Measurements from ENCODE around the gene CYP3A7. TPM values are rescaled to one million over a fixed set of nuclear protein-coding genes. Genes with fewer than 3 reads are reported as not detected.
"Not testable (repeated sequence)": the region's sequence is repeated elsewhere in the genome, so short reads cannot be mapped to it uniquely, and the experiment has no call there.

Gene CYP3A7
- total RNA-seq, 1 donor from 2014 or later = not detected

DNA sequence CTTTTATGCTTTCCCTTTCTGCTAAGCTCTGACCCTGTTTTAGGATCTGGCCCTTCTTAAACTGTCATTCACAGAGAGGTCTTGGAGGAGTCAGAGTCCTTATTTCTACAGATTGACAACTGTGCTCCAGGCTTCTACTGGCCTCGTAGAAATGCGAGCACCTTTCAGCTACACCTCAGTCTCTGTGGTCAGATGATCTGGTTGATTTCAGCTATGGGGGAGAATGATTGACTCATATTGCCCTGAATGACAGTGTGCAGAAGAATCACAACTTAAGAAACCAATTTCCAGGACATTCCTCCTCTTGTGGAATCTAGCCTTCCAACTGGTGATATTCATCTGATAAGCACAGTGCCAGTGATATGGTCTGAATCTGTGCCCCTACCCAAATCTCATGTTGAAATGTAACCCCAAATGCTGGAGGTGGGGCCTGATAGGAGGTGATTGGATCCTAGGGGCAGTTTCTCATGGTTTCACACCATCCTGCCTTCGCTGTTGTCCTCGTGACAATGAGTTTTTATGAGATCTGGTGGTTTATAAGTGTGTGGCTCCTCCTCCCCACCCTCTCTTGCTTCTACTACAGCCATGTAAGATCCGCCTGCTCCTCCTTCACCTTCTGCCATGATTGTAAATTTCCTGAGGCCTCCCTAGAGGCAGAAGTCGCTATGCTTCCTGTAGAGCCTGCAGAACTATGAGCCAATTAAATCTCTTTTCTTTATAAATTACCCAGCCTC, 14.0 kb upstream of the CYP3A7 start:
- H3K4me1 Mint-ChIP-seq = peaks cover 9% of the 10 kb centered on the region
- H3K27me3 Mint-ChIP-seq (ENCODE audit: low read depth) = peaks cover 42% of the 10 kb centered on the region
- DNase-seq (ENCODE audit: low read depth, low spot score) = no peak
- H3K4me3 Mint-ChIP-seq = no peak overlapping the region
- H3K36me3 Mint-ChIP-seq (ENCODE audit: low read depth) = peaks cover 3% of the 10 kb centered on the region
- no peak overlapping the region for H3K27ac Mint-ChIP-seq (ENCODE audit: unreplicated experiment)
- TF ChIP-seq, protein P1, sequence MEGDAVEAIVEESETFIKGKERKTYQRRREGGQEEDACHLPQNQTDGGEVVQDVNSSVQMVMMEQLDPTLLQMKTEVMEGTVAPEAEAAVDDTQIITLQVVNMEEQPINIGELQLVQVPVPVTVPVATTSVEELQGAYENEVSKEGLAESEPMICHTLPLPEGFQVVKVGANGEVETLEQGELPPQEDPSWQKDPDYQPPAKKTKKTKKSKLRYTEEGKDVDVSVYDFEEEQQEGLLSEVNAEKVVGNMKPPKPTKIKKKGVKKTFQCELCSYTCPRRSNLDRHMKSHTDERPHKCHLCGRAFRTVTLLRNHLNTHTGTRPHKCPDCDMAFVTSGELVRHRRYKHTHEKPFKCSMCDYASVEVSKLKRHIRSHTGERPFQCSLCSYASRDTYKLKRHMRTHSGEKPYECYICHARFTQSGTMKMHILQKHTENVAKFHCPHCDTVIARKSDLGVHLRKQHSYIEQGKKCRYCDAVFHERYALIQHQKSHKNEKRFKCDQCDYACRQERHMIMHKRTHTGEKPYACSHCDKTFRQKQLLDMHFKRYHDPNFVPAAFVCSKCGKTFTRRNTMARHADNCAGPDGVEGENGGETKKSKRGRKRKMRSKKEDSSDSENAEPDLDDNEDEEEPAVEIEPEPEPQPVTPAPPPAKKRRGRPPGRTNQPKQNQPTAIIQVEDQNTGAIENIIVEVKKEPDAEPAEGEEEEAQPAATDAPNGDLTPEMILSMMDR (conservative IDR thresholded peaks at IDR 0.05) = no peak
- peaks cover 3% of the 10 kb centered on the region for H3K9me3 Mint-ChIP-seq

DNA sequence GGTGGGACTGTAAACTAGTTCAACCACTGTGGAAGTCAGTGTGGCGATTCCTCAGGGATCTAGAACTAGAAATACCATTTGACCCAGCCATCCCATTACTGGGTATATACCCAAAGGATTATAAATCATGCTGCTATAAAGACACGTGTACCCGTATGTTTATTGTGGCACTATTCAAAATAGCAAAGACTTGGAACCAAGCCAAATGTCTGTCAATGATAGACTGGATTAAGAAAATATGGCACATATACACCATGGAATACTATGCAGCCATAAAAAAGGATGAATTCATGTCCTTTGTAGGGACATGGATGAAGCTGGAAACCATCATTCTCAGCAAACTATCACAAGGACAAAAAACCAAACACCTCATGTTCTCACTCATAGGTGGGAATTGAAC, 11.9 kb upstream of the CYP3A7 start:
- not testable (repeated sequence) for H3K27ac Mint-ChIP-seq (ENCODE audit: unreplicated experiment); DNase-seq (ENCODE audit: low read depth, low spot score); H3K4me3 Mint-ChIP-seq; H3K36me3 Mint-ChIP-seq (ENCODE audit: low read depth); H3K9me3 Mint-ChIP-seq; H3K4me1 Mint-ChIP-seq
- H3K27me3 Mint-ChIP-seq (ENCODE audit: low read depth) = peaks cover 28% of the 10 kb centered on the region

DNA sequence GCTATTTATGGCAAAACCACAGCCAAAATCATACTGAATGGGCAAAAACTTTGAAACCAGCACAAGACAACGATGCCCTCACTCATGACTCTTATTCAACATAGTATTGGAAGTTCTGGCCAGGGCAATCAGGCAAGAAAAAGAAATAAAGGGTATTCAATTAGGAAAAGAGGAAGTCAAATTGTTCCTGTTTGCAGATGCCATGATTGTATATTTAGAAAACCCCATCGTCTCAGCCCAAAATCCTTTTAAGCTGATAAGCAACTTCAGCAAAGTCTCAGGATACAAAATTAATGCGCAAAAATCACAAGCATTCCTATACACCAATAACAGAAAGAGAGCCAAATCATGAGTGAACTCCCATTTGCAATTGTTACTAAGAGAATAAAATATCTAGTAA, 10.4 kb upstream of the CYP3A7 start:
- DNase-seq (ENCODE audit: low read depth, low spot score); H3K27ac Mint-ChIP-seq (ENCODE audit: unreplicated experiment); H3K4me3 Mint-ChIP-seq; H3K4me1 Mint-ChIP-seq; H3K36me3 Mint-ChIP-seq (ENCODE audit: low read depth); H3K9me3 Mint-ChIP-seq: not testable (repeated sequence)
- peaks cover 17% of the 10 kb centered on the region for H3K27me3 Mint-ChIP-seq (ENCODE audit: low read depth)

DNA sequence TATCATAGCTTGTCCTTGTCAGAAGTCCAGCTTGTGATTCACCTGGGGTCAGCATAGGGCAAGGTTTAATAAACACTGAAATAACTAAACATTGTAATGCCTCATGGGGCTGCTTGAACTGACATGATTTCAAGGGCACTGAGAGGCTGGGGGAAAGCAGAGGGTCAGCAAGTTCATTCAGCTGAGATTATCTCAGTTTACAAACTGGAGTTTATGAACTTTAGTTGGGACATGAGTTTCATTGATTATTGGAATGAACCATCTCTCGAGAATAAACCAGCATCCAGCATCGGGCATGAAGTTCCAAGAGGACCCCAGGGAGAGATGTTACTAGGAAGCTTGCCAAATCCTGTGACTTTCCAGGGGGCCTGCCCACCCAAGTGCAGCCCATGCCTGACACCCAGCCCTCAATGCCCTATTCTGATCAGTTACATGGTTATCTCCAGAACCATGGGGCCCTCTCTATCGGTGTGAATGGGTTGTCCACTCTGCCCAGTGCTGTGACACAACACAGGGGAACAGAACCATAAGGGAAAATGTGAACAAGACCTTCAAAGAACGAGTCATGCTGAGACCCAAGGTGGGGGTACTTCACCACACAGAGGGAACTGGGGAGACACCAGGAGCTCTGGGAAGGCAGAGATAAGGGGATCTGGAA, 7.9 kb upstream of the CYP3A7 start:
- Mint-ChIP-seq H3K36me3 (ENCODE audit: low read depth) (peaks cover 5% of the 10 kb centered on the region), H3K27me3 (ENCODE audit: low read depth) (peaks cover 11% of the 10 kb centered on the region), H3K4me3 (no peak overlapping the region), H3K9me3 (peaks cover 4% of the 10 kb centered on the region), H3K4me1 (no peaks in the 10 kb centered on the region), H3K27ac (ENCODE audit: unreplicated experiment) (no peak overlapping the region)
- TF ChIP-seq, protein P1 (conservative IDR thresholded peaks at IDR 0.05) = no peak
- DNase-seq (ENCODE audit: low read depth, low spot score) = no peak

DNA sequence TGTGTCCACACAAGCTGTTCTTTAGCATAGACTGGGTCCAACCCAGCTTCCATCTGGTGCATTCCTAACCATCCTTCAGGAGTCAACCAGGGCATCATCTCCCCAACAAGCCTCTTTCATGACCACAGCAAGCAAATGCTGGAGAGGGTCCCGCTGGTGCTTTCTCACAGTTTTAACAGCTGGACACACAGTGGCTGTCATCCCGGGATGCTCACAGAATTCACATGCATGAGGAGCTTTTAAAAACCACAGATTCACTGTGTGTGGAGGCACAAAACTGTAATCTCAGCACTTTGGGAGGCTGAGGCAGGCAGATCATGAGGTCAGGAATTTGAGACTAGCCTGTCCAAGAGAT, 6.4 kb upstream of the CYP3A7 start:
- H3K36me3 Mint-ChIP-seq (ENCODE audit: low read depth) = peaks cover 5% of the 10 kb centered on the region
- no peak overlapping the region for H3K27ac Mint-ChIP-seq (ENCODE audit: unreplicated experiment)
- peaks cover 9% of the 10 kb centered on the region for H3K27me3 Mint-ChIP-seq (ENCODE audit: low read depth)
- H3K9me3 Mint-ChIP-seq = peaks cover 4% of the 10 kb centered on the region
- H3K4me3 Mint-ChIP-seq = no peak overlapping the region
- no peak for DNase-seq (ENCODE audit: low read depth, low spot score)
- TF ChIP-seq, protein P1 (conservative IDR thresholded peaks at IDR 0.05) = no peak
- no peaks in the 10 kb centered on the region for H3K4me1 Mint-ChIP-seq

DNA sequence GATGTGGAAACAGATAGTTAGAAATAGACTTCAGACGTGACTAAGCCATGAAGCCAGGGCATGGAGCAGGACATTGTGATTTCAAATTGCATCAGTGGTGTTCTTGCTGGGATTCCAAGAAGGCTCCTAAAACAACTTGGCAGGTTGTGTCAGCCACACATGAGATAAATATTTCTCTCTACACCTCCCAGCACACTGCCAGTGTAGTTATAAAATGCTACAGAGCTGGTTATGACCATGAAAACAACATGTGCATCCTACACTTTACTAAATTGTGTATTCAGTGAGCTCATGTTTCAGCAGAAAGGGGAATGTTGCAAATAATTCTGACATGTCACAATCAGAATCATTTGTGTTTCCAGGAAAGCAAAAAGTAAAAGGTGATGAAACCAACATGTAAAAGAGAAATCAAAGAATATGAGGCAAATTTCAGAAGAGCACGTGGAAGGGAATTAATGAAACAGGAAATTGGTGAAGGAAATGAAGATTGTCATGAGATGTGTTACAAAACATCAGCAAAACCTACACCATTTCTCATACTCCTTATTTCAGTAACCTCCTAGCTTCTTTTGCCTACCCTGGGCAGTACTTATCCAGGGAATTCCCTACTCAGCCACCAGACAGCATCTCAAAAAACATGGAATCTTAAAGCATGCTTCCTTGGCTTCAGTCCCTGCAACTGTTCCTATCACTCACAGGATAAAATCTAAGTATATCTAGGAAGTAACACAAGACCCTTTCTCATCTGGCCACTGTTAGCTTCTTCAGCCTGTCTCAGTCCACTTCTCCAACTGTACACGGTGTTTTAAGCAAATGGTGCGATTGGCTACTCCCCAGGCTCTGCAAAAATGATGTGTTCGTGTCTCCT, 5.8 kb upstream of the CYP3A7 start:
- no peak for DNase-seq (ENCODE audit: low read depth, low spot score)
- Mint-ChIP-seq H3K27ac (ENCODE audit: unreplicated experiment) (no peak overlapping the region), H3K27me3 (ENCODE audit: low read depth) (peaks cover 7% of the 10 kb centered on the region), H3K9me3 (peaks cover 4% of the 10 kb centered on the region), H3K36me3 (ENCODE audit: low read depth) (peaks cover 5% of the 10 kb centered on the region), H3K4me1 (no peaks in the 10 kb centered on the region), H3K4me3 (no peak overlapping the region)
- TF ChIP-seq, protein P1 (conservative IDR thresholded peaks at IDR 0.05) = no peak
